DOHH2 (cell line): ENCODE measurements around the gene HIPK1.

Source experiments
- EZH2phosphoT487 ChIP-seq: fragments of 200-600 bp; sonication (generic); IDR thresholded peaks from 2 replicates; pipeline ENCODE4 v1.6.1; 2017; ENCODE audit warnings: borderline replicate concordance, mild to moderate bottlenecking, antibody characterized with exemption, low read length, moderate library complexity, mixed read lengths
- TF ChIP-seq, protein P1 (sequence below): fragments of 200-600 bp; sonication (generic); IDR thresholded peaks from one replicate; pipeline ENCODE4 v1.5.1; 2014; ENCODE audit warnings: antibody characterized with exemption, mild to moderate bottlenecking, low read depth, low read length; ENCODE audit not compliant: poor library complexity, severe bottlenecking

DNA sequence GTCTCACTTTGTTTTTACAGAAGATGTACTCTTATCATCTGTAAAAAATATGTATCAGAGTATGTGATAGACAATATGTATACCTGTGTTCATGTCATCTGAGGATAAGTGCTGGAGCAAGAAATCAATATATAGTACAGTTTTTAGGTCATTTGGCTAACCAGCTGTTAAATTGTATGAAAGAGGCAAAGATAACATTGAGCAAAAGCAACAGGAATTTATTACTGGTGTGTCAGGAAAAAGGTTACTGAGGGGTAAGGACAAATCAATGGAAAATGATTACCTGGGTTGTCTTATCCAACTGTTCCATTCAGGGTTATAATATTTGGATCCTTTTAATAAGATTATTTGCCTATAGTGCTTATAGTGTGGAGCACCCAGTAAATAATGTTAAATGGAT is 4.9 kb downstream of the HIPK1 start:
- TF ChIP-seq, protein P1, sequence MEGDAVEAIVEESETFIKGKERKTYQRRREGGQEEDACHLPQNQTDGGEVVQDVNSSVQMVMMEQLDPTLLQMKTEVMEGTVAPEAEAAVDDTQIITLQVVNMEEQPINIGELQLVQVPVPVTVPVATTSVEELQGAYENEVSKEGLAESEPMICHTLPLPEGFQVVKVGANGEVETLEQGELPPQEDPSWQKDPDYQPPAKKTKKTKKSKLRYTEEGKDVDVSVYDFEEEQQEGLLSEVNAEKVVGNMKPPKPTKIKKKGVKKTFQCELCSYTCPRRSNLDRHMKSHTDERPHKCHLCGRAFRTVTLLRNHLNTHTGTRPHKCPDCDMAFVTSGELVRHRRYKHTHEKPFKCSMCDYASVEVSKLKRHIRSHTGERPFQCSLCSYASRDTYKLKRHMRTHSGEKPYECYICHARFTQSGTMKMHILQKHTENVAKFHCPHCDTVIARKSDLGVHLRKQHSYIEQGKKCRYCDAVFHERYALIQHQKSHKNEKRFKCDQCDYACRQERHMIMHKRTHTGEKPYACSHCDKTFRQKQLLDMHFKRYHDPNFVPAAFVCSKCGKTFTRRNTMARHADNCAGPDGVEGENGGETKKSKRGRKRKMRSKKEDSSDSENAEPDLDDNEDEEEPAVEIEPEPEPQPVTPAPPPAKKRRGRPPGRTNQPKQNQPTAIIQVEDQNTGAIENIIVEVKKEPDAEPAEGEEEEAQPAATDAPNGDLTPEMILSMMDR, result no peak
- no peak for TF ChIP-seq EZH2phosphoT487
